Memory B cell (primary cell): ENCODE data around the gene BBS2.
A peak's percentile ranks its signal among the peaks of the same experiment; 100 is the strongest.

Experiments
- ATAC-seq: fragments of 150-1000 bp; cut with Tn5 transposase; 2 replicates; pipeline ENCODE4 v1.10.0; 2021; ENCODE audit warnings: low read depth, mild to moderate bottlenecking, moderate library complexity
- DNase-seq, 2 donors: peaks; one replicate each; pipeline ENCODE4 v3.0.0; 2022; ENCODE audit warnings: low spot score in 2 of 2
- H3K27ac Mint-ChIP-seq: one replicate; pipeline ENCODE4 v1.8.0; 2022; ENCODE audit warnings: mild to moderate bottlenecking, moderate library complexity, mixed read lengths
- H3K27me3 Mint-ChIP-seq: one replicate; pipeline ENCODE4 v1.8.0; 2022; ENCODE audit warnings: mixed read lengths
- H3K36me3 Mint-ChIP-seq: one replicate; pipeline ENCODE4 v1.8.0; 2022; ENCODE audit warnings: mild to moderate bottlenecking, mixed read lengths
- H3K4me1 Mint-ChIP-seq: one replicate; pipeline ENCODE4 v1.8.0; 2022; ENCODE audit warnings: mixed read lengths
- H3K4me3 Mint-ChIP-seq: one replicate; pipeline ENCODE4 v1.8.0; 2022; ENCODE audit warnings: mild to moderate bottlenecking, moderate library complexity, mixed read lengths
- H3K9me3 Mint-ChIP-seq: one replicate; pipeline ENCODE4 v1.8.0; 2022; ENCODE audit warnings: mixed read lengths

BBS2 gene

DNA sequence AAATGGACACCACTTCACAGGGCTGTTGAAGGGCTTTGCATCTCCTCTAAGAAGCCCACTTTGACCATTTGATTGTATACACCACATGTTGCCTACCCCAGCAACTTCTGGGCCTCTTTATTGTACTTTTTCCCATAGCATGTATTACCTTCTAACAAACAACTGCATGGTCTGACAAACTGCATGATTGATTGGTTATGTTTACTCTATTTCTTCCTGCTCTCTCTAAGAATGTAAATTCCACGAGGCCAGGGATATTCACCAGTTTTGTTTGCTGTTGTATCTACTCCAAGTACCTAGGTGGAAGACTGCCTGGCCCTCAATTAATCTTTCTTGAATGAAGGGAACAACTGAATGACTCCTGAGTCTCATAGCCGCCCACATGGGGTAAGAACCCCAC, 22.2 kb upstream of the BBS2 start:
- Mint-ChIP-seq H3K9me3 (no peaks in the 10 kb centered on the region), H3K4me3 (no peak overlapping the region), H3K27me3 (peaks cover 17% of the 10 kb centered on the region), H3K36me3 (peaks cover 2% of the 10 kb centered on the region), H3K27ac (no peak overlapping the region), H3K4me1 (no peaks in the 10 kb centered on the region)
- DNase-seq, result no peak
- no peak for ATAC-seq

DNA sequence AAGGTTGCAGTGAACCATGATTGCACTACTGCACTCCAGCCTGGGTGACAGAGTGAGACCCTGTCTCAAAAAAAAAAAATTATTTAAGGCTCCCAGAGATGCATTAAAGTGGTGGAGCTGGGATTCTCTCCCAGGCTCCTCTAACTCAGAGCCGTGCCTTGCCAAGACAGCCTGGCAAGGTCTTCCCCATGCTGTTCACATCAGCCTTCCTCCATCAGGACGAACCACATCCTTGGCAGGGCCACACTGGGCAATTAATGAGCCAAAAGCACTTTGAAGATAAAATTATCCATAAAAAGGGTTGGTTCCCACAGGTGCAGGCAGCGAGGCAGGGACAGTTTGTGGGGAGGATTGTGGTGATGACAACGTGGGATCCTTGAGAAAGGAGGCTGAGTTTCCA, 19.8 kb upstream of the BBS2 start:
- Mint-ChIP-seq H3K9me3 (no peaks in the 10 kb centered on the region), H3K27me3 (peaks cover 17% of the 10 kb centered on the region)
- no peak for ATAC-seq

DNA sequence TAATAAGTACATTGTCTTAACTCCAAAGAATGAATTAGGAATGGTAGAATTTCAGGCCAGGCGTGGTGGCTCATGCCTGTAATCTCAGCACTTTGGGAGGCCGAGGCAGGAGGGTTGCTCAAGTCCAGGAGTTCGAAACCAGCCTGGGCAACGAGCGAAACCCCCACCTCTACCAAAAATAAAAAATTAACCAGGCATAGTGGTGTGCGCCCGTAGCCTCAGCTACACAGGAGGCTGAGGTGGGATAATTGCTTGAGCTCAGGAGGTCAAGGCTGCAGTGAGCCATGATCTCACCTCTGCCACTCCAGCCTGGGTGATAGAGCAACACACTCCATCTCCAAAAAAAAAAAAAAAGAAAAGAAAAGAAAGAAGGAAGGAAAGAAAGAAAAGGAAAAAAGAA, 18.5 kb upstream of the BBS2 start:
- Mint-ChIP-seq H3K36me3 (peaks cover 2% of the 10 kb centered on the region), H3K4me1 (no peaks in the 10 kb centered on the region), H3K9me3 (no peaks in the 10 kb centered on the region), H3K27ac (no peak overlapping the region), H3K27me3 (peaks cover 19% of the 10 kb centered on the region), H3K4me3 (no peak overlapping the region)
- DNase-seq, result no peak
- ATAC-seq, result no peak

More for the DNA sequence above, 19.8 kb upstream of the BBS2 start:
- Mint-ChIP-seq H3K4me1 (no peaks in the 10 kb centered on the region), H3K36me3 (peaks cover 2% of the 10 kb centered on the region), H3K27ac (no peak overlapping the region), H3K4me3 (no peak overlapping the region)
- DNase-seq, result no peak

DNA sequence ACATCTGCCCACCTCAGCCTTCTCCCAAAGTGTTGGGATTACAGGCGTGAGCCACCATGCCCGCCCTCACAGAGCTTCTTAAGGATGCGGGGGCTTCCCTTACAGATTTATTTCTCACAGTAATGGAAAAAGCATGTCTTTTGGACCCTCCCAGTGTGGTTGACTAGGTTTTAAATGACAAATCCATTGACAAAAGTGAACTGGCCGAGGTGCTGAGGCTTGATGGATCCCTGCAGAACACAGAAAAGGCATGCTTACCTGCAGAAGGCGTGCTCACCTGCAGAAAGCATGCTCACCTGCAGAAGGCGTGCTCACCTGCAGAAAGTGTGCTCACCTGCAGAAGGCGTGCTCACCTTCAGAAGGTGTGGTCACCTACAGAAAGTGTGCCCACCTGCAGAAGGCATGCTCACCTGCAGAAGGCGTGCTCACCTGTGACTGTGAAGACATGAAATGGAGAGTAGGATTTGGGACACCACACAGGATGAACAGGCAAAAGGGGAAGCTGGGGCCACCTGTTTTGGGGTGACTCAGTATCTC, 15.1 kb upstream of the BBS2 start:
- Mint-ChIP-seq H3K36me3 (no peaks in the 10 kb centered on the region), H3K27ac (no peak overlapping the region), H3K4me3 (no peak overlapping the region), H3K4me1 (no peaks in the 10 kb centered on the region), H3K27me3 (peaks cover 13% of the 10 kb centered on the region), H3K9me3 (no peaks in the 10 kb centered on the region)
- DNase-seq (no peak), ATAC-seq (no peak)

DNA sequence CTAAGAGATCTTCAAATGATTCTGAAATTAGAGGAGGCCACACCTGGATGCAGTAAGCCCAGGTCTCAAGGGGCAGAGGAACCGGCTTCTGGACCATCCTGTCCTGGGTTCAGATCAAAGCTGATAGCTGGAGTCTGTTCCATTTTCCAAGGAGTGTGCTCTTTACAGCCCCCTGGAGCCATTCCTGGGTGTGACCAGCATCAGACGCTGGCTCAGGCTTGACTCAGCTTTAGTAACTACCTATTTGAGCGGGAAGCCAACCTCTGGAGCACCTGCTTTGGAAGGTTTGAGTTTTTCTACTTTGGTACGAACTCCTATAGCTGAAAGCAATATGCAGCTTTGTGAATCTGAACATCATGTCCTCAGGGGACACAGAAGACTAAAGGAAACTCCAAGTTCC, 12.9 kb upstream of the BBS2 start:
- Mint-ChIP-seq H3K36me3 (no peaks in the 10 kb centered on the region), H3K9me3 (no peaks in the 10 kb centered on the region), H3K27me3 (peaks cover 10% of the 10 kb centered on the region), H3K27ac (no peak overlapping the region), H3K4me3 (no peak overlapping the region), H3K4me1 (no peaks in the 10 kb centered on the region)
- ATAC-seq (no peak), DNase-seq (no peak)

DNA sequence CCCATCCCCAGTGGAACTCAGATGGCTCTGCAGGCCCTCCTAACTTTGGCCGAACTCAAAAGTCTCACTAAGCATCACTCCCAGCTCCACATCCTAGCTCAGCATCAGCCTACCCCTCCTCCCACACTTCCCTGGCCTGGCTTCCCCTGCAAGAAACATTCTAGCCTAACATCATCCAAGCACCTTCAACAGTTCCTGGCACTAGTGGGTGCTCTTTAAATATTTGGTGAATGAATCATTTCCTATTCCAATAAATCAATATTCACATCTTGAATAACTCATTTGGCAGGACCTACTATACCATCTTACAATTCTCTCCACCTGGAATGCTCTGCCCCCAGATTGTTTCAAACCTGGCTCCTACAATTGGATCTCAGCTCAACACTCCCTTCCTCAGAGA, 11.0 kb upstream of the BBS2 start:
- no peak overlapping the region for H3K27ac Mint-ChIP-seq
- no peaks in the 10 kb centered on the region for H3K36me3 Mint-ChIP-seq
- H3K9me3 Mint-ChIP-seq, result no peaks in the 10 kb centered on the region
- no peak for DNase-seq
- no peak overlapping the region for H3K4me3 Mint-ChIP-seq
- H3K4me1 Mint-ChIP-seq, result no peaks in the 10 kb centered on the region
- H3K27me3 Mint-ChIP-seq, result peaks cover 5% of the 10 kb centered on the region
- no peak for ATAC-seq

DNA sequence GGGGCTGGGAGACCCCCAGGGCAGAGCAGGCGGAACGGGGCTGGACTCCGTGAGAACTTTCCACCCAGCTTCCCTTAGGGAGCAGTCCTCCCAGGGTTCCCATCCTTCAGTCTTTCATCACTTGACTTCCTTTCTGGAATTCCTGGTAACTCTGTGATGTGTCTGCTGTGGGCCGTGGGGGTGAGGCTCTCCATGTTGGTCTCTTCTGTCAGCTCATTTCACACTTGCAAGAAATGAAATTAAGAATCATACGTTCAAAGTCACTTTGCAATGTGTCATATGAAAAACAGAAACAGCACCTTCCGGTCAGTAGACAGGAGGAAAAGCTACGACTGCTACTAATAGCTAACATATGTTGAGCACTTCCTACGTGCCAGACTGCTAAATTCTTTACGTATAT, 5.4 kb upstream of the BBS2 start:
- Mint-ChIP-seq H3K27me3 (peaks cover 4% of the 10 kb centered on the region), H3K9me3 (no peaks in the 10 kb centered on the region), H3K36me3 (no peaks in the 10 kb centered on the region), H3K27ac (no peak overlapping the region), H3K4me1 (peaks cover 5% of the 10 kb centered on the region), H3K4me3 (no peak overlapping the region)
- ATAC-seq, result no peak
- no peak for DNase-seq

DNA sequence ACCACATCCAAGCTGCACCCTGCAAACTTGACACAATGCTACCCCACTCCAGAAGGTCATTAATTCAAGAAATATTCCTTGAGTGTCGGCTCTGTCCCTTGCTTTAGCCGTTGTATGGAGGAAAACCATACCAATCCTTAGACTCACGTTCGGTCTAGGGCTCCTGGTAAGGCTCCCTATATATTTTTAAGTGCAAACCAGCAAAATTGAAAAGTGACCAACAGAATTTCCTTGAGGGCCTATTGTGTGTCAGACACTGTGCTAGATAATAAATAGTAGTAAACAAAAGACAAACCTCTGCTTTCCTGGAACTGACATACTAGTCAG, 390 bp upstream of the BBS2 start:
- Mint-ChIP-seq H3K4me1 (peaks cover 18% of the 10 kb centered on the region), H3K36me3 (no peaks in the 10 kb centered on the region), H3K27me3 (no peaks in the 10 kb centered on the region), H3K9me3 (no peaks in the 10 kb centered on the region), H3K27ac (peak overlapping the region; percentile 89), H3K4me3 (peak overlapping the region; percentile 87)
- no peak for DNase-seq
- no peak for ATAC-seq

DNA sequence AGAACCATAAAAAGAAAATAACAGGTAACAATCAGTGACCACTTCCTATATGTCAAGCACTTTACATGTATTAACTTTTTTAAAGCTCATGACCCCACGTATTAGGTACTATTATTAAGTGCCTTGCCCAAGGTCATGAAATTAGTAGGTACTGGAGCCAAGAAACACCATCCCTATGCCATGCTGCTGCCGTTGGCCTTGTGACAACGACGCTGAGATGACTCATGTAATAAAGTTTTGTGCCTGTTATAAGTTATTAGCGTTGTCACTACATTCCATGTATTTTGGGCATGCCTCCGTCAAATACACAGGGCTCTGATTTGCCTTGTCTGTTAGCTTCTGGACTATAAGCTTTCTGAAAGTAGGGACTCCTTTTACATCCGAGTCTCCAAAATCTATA, 1.4 kb downstream of the BBS2 start:
- Mint-ChIP-seq H3K4me3 (peak overlapping the region; percentile 87), H3K4me1 (peaks cover 29% of the 10 kb centered on the region), H3K27ac (peak overlapping the region; percentile 89), H3K36me3 (no peaks in the 10 kb centered on the region), H3K9me3 (no peaks in the 10 kb centered on the region), H3K27me3 (no peaks in the 10 kb centered on the region)
- DNase-seq (no peak), ATAC-seq (no peak)

DNA sequence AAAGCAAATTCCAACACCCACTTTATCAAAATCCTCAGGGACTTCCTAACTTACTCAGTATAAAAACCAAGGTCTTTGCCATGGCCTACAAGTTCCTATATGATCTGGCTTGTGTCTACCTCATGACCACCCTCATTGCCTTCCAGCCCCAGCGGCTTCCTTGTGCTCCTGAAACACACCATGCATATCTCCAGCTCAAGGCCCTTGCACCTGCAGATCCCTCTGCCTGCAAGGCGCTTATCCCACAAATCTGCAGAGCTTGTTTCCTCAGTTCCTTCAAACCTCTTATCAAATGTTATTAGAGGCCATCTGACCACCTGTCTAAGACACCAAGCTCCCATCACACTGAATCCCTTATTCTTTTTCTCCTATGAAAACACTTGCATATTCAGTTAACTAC, 2.6 kb downstream of the BBS2 start:
- peak overlapping the region; percentile 5 for H3K27ac Mint-ChIP-seq
- no peaks in the 10 kb centered on the region for H3K9me3 Mint-ChIP-seq
- ATAC-seq, result no peak
- peaks cover 37% of the 10 kb centered on the region for H3K4me1 Mint-ChIP-seq
- H3K36me3 Mint-ChIP-seq, result peaks cover 8% of the 10 kb centered on the region
- no peak for DNase-seq
- H3K4me3 Mint-ChIP-seq, result no peak overlapping the region
- H3K27me3 Mint-ChIP-seq, result no peaks in the 10 kb centered on the region

DNA sequence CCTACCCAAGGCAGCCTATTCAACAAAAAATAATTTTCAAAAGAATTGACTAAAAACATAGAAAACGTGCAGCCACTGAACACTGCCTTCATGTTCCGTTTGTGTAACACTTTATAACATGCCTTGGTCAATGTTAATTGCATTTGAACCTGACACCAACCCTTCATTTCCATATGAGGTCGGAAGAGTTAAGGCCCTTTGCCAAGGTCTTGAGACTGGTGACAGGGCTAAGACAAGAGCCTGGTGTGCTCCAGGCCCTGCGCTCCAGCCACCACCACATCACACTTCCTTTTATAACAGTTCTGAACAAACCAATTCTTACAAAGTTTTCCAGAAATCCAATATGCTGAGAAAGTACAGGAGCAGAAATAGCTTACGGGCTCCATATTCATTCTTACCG, 4.2 kb downstream of the BBS2 start:
- peaks cover 13% of the 10 kb centered on the region for H3K36me3 Mint-ChIP-seq
- H3K9me3 Mint-ChIP-seq, result no peaks in the 10 kb centered on the region
- H3K4me3 Mint-ChIP-seq, result no peak overlapping the region
- no peaks in the 10 kb centered on the region for H3K27me3 Mint-ChIP-seq
- DNase-seq (no peak), ATAC-seq (no peak)
- no peak overlapping the region for H3K27ac Mint-ChIP-seq
- peaks cover 36% of the 10 kb centered on the region for H3K4me1 Mint-ChIP-seq

DNA sequence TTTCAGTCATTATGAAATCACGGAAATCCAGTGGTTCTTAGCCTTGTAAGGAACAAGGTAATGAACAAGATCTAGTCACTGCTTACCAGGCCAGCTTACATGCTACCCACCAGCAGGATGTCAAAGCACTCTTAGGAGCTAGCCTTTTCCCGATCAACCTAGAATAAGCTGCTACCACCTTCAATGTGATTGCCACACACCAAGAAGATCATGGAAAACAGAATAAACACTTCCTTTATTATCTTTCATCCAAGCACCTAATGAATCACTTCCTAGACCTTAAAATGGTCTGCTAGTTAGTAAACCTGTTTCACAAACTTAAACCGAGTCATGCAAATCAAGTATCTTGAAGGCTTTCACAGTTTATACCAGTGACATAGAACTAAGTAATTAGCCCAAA, 5.0 kb downstream of the BBS2 start:
- H3K36me3 Mint-ChIP-seq, result peaks cover 17% of the 10 kb centered on the region

DNA sequence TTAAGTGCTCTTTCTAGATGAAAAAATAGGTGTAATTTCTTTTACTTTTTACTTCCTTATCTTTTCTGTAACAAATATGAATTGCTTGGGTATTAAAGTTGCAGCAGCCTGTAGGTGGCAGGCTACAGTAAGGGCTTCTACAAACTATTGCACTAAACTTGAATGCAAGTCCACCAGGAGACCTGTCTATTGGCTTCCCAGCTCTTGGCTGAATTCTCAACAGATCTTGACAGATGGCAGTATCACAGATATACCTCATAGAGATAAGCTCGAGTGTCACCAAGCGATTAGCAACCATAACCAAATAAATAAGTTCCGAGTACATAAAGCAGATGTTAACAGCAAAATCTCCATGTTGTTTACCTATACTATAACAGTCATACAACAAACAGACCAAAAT, 5.9 kb downstream of the BBS2 start:
- ATAC-seq (peak; percentile 94), DNase-seq (peak; percentile 24 to 35)
- Mint-ChIP-seq H3K9me3 (no peaks in the 10 kb centered on the region), H3K36me3 (peaks cover 21% of the 10 kb centered on the region), H3K4me1 (peaks cover 27% of the 10 kb centered on the region), H3K4me3 (no peak overlapping the region), H3K27ac (no peak overlapping the region), H3K27me3 (no peaks in the 10 kb centered on the region)

More for the DNA sequence above, 5.0 kb downstream of the BBS2 start:
- H3K4me1 Mint-ChIP-seq, result peaks cover 29% of the 10 kb centered on the region
- no peak overlapping the region for H3K4me3 Mint-ChIP-seq
- ATAC-seq, result no peak
- no peaks in the 10 kb centered on the region for H3K27me3 Mint-ChIP-seq
- H3K9me3 Mint-ChIP-seq, result no peaks in the 10 kb centered on the region
- no peak overlapping the region for H3K27ac Mint-ChIP-seq
- no peak for DNase-seq

DNA sequence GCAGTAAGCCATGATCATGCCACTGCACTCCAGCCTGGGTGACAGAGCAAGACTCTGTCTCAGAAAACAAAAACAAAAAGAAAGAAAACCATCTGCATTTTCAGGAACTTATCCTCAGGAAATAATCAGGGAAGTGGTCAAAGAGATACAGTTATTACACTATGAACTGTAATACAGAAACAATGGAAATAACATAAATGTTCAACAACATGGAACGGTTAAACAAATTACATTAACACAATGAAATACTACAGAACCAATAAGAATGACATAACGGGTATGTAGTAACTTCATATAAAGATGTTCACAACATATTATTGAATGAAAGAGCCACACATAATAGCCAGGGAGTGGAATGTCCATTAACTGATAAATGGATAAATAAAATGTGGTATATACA, 6.7 kb downstream of the BBS2 start:
- Mint-ChIP-seq H3K4me1 (peaks cover 27% of the 10 kb centered on the region), H3K4me3 (no peak overlapping the region), H3K9me3 (no peaks in the 10 kb centered on the region), H3K27ac (peak overlapping the region; percentile 46), H3K36me3 (peaks cover 23% of the 10 kb centered on the region), H3K27me3 (no peaks in the 10 kb centered on the region)
- DNase-seq (no peak), ATAC-seq (no peak)

DNA sequence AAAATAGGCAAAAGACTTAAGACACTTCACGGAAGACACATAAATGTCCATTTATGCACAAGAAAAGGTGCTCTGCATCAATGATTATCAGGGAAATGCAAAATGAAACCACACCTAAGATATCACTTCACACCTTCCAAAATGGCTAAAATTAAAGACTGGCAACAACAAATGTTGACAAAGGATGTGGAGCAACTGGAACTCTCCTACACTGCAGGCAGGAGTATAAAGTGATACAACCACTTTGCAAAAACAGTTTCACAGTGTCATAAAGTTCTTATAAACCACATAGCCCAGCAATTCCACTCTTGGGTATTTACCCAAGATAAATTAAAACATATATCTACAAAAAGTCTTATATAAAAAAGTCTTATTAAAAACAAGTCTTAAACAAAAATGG, 7.8 kb downstream of the BBS2 start:
- Mint-ChIP-seq H3K27me3 (no peaks in the 10 kb centered on the region), H3K36me3 (peaks cover 29% of the 10 kb centered on the region), H3K4me1 (peaks cover 22% of the 10 kb centered on the region), H3K4me3 (no peak overlapping the region), H3K9me3 (no peaks in the 10 kb centered on the region), H3K27ac (no peak overlapping the region)
- DNase-seq (no peak), ATAC-seq (no peak)
